Measurements from ENCODE around the gene HNRNPK.

- TF ChIP-seq, protein P1, sequence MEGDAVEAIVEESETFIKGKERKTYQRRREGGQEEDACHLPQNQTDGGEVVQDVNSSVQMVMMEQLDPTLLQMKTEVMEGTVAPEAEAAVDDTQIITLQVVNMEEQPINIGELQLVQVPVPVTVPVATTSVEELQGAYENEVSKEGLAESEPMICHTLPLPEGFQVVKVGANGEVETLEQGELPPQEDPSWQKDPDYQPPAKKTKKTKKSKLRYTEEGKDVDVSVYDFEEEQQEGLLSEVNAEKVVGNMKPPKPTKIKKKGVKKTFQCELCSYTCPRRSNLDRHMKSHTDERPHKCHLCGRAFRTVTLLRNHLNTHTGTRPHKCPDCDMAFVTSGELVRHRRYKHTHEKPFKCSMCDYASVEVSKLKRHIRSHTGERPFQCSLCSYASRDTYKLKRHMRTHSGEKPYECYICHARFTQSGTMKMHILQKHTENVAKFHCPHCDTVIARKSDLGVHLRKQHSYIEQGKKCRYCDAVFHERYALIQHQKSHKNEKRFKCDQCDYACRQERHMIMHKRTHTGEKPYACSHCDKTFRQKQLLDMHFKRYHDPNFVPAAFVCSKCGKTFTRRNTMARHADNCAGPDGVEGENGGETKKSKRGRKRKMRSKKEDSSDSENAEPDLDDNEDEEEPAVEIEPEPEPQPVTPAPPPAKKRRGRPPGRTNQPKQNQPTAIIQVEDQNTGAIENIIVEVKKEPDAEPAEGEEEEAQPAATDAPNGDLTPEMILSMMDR (IDR thresholded peaks at IDR 0.05; ENCODE audit: insufficient read depth, low read length) = no peak
- TF ChIP-seq REST (IDR thresholded peaks at IDR 0.05; ENCODE audit: insufficient replicate concordance, low read depth) = no peak
- no peak for TF ChIP-seq SPI1 (IDR thresholded peaks at IDR 0.05; ENCODE audit: borderline replicate concordance, low read depth)
- no peak for TF ChIP-seq POLR2AphosphoS5 (IDR thresholded peaks at IDR 0.05; ENCODE audit: low read depth)
Observed at GRCh38 chr9:83935276-83935935, 44.6 kb downstream of the HNRNPK start.

Data from HL-60 (cell line).